Glutamatergic neuron (in vitro differentiated cells): Measurements from ENCODE around the gene DYNLRB1. TPM values are rescaled to one million over a fixed set of nuclear protein-coding genes. Genes with fewer than 3 reads are reported as not detected.
"Not testable (repeated sequence)": the region's sequence is repeated elsewhere in the genome, so short reads cannot be mapped to it uniquely, and the experiment has no call there.

Source experiments
- DNase-seq: peaks from one replicate; pipeline ENCODE4 v3.0.0; 2022
- H3K27ac Mint-ChIP-seq: one replicate; pipeline ENCODE4 v1.8.0; 2020; ENCODE audit warnings: mild to moderate bottlenecking, mixed read lengths, inconsistent platforms; ENCODE audit not compliant: unreplicated experiment
- H3K27me3 Mint-ChIP-seq: one replicate; pipeline ENCODE4 v1.8.0; 2020; ENCODE audit warnings: mild to moderate bottlenecking, moderate library complexity, mixed read lengths, inconsistent platforms; ENCODE audit not compliant: unreplicated experiment
- H3K36me3 Mint-ChIP-seq: one replicate; pipeline ENCODE4 v1.8.0; 2020; ENCODE audit warnings: mild to moderate bottlenecking, mixed read lengths, inconsistent platforms; ENCODE audit not compliant: unreplicated experiment
- H3K4me1 Mint-ChIP-seq: one replicate; pipeline ENCODE4 v1.8.0; 2020; ENCODE audit warnings: mild to moderate bottlenecking, low read depth, mixed read lengths, inconsistent platforms; ENCODE audit not compliant: unreplicated experiment
- H3K4me3 Mint-ChIP-seq: one replicate; pipeline ENCODE4 v1.8.0; 2020; ENCODE audit warnings: mild to moderate bottlenecking, mixed read lengths, inconsistent platforms; ENCODE audit not compliant: unreplicated experiment
- H3K9me3 Mint-ChIP-seq: one replicate; pipeline ENCODE4 v1.8.0; 2020; ENCODE audit warnings: mild to moderate bottlenecking, moderate library complexity, mixed read lengths, inconsistent platforms; ENCODE audit not compliant: unreplicated experiment
- total RNA-seq: library from RNA; stranded (reverse); fragmentation: NEBNext Ultra II Directional; extraction: Animal tissue kit (Norgen Biotek cat#: 25700); gene quantifications from one replicate; pipeline ENCODE4 v1.2.1, GENCODE V29; 2021; ENCODE audit not compliant: unreplicated experiment
- TF ChIP-seq, protein P1 (sequence below): fragments of 200-600 bp; sonication (generic); IDR thresholded peaks from one replicate; pipeline ENCODE4 v1.5.0; 2021; ENCODE audit not compliant: partially characterized antibody, unreplicated experiment

Gene DYNLRB1
- total RNA-seq, 1 donor from 2014 or later, result 185 TPM

- peaks cover 13% of the 10 kb centered on the region for H3K36me3 Mint-ChIP-seq
- peak overlapping the region; percentile 79 for H3K27ac Mint-ChIP-seq
- peak overlapping the region; percentile 67 for H3K4me3 Mint-ChIP-seq
- TF ChIP-seq, protein P1, sequence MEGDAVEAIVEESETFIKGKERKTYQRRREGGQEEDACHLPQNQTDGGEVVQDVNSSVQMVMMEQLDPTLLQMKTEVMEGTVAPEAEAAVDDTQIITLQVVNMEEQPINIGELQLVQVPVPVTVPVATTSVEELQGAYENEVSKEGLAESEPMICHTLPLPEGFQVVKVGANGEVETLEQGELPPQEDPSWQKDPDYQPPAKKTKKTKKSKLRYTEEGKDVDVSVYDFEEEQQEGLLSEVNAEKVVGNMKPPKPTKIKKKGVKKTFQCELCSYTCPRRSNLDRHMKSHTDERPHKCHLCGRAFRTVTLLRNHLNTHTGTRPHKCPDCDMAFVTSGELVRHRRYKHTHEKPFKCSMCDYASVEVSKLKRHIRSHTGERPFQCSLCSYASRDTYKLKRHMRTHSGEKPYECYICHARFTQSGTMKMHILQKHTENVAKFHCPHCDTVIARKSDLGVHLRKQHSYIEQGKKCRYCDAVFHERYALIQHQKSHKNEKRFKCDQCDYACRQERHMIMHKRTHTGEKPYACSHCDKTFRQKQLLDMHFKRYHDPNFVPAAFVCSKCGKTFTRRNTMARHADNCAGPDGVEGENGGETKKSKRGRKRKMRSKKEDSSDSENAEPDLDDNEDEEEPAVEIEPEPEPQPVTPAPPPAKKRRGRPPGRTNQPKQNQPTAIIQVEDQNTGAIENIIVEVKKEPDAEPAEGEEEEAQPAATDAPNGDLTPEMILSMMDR, result no peak
- H3K4me1 Mint-ChIP-seq, result peaks cover 25% of the 10 kb centered on the region
- H3K27me3 Mint-ChIP-seq, result peaks cover 8% of the 10 kb centered on the region
- peaks cover 17% of the 10 kb centered on the region for H3K9me3 Mint-ChIP-seq
- DNase-seq, result peak; percentile 21
Observed at GRCh38 chr20:34475979-34476736, 40.1 kb upstream of the DYNLRB1 start.

DNA sequence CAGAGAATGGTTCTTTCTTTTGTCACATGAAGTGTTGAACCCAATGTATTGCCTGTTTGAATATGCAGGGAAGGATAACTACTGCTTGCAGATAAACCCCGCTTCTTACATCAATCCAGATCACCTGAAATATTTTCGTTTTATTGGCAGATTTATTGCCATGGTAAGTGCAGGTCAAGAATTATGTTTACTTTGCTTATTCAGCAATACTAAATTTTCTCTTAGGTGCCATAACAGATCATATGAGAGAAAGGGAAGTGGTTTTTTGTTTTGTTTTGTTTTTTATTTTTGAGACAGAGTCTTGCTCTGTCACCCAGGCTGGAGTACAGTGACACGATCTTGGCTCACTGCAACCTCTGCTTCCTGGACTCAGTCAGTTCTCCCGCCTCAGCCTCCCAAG, 36.6 kb upstream of the DYNLRB1 start:
- Mint-ChIP-seq H3K36me3 (peaks cover 32% of the 10 kb centered on the region), H3K27ac (no peak overlapping the region), H3K4me3 (no peak overlapping the region), H3K9me3 (peaks cover 14% of the 10 kb centered on the region), H3K4me1 (no peaks in the 10 kb centered on the region), H3K27me3 (peaks cover 3% of the 10 kb centered on the region)
- DNase-seq, result no peak
- TF ChIP-seq, protein P1, result no peak

DNA sequence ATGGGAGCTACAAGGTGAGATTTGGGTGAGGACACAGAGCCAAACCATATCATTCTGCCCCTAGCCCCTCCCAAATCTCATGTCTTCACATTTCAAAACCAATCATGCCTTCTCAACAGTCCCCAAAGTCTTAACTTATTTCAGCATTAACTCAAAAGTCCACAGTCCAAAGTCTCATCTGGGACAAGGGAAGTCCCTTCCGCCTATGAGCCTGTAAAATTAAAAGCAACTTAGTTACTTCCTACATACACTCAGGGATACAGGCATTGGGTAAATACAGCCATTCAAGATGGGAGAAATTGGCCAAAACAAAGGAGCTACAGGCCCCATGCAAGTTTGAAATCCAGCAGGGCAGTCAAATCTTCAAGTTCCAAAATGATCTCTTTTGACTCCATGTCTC, 34.1 kb upstream of the DYNLRB1 start:
- DNase-seq, H3K9me3 Mint-ChIP-seq, H3K4me3 Mint-ChIP-seq, H3K27me3 Mint-ChIP-seq, H3K4me1 Mint-ChIP-seq, H3K27ac Mint-ChIP-seq: not testable (repeated sequence)
- H3K36me3 Mint-ChIP-seq, result peaks cover 23% of the 10 kb centered on the region

- H3K36me3 Mint-ChIP-seq, result peaks cover 27% of the 10 kb centered on the region
- H3K4me1 Mint-ChIP-seq, DNase-seq, H3K27me3 Mint-ChIP-seq, H3K27ac Mint-ChIP-seq, H3K9me3 Mint-ChIP-seq, H3K4me3 Mint-ChIP-seq: not testable (repeated sequence)
Observed at GRCh38 chr20:34483585-34484220, 32.5 kb upstream of the DYNLRB1 start.

- peaks cover 27% of the 10 kb centered on the region for H3K36me3 Mint-ChIP-seq
- TF ChIP-seq, protein P1, result no peak
- H3K4me1 Mint-ChIP-seq, result no peaks in the 10 kb centered on the region
- no peak for DNase-seq
- H3K4me3 Mint-ChIP-seq, result no peak overlapping the region
- H3K27me3 Mint-ChIP-seq, result peaks cover 1% of the 10 kb centered on the region
- peaks cover 6% of the 10 kb centered on the region for H3K9me3 Mint-ChIP-seq
- H3K27ac Mint-ChIP-seq, result peak overlapping the region; percentile 57
Observed at GRCh38 chr20:34485068-34485634, 31.1 kb upstream of the DYNLRB1 start.
